Thyroid gland (tissue), 4 donors: ENCODE measurements around the gene TJP1. TPM values are rescaled to one million over a fixed set of nuclear protein-coding genes. Genes with fewer than 3 reads are reported as not detected.

ENCODE experiments used
- DNase-seq, 2 donors: peaks; one replicate each; pipeline ENCODE4 v3.0.0-alpha.2; 2019
- H3K27ac ChIP-seq, 3 donors: fragments of 200-600 bp; sonication (generic); 1 replicate in 2 of 3; 2 replicates in 1 of 3; pipeline ENCODE4 v1.5.1; 2016 to 2019; ENCODE audit warnings: mild to moderate bottlenecking in 1 of 3, moderate library complexity in 1 of 3
- H3K27me3 ChIP-seq: fragments of 200-600 bp; sonication (generic); one replicate; pipeline ENCODE4 v1.5.1; 2019
- H3K36me3 ChIP-seq, 2 donors: fragments of 200-600 bp; sonication (generic); one replicate each; pipeline ENCODE4 v1.5.1; 2016 to 2019
- H3K4me1 ChIP-seq, 2 donors: fragments of 200-600 bp; sonication (generic); one replicate each; pipeline ENCODE4 v1.5.1; 2017 to 2019
- H3K4me3 ChIP-seq, 3 donors: fragments of 200-600 bp; sonication (generic); replicated peaks in 1 of 3; 1 replicate in 2 of 3; 2 replicates in 1 of 3; pipeline ENCODE4 v1.5.1; 2016; ENCODE audit warnings: mild to moderate bottlenecking in 1 of 3
- H3K9me3 ChIP-seq: fragments of 200-600 bp; sonication (generic); one replicate; pipeline ENCODE4 v1.5.1; 2017
- POLR2A ChIP-seq, 2 donors: fragments of 450-650 bp; IDR thresholded peaks; one replicate each; pipeline ENCODE4 v1.6.1; 2017; ENCODE audit warnings: antibody characterized with exemption in 2 of 2, mild to moderate bottlenecking in 2 of 2, moderate library complexity in 1 of 2
- WGBS, 2 donors: methylation state at CpG; one replicate each; pipeline ENCODE4 v1.1.5; 2017; 5-methylcytosine and 5-hydroxymethylcytosine counted together
- intact Hi-C: fragments of 100-400 bp; cut with DNase I; formaldehyde crosslinking; loops from one replicate; pipeline ENCODE4 v1.15.1; 2023
- total RNA-seq, 4 donors: library from RNA; depleted of rRNA; stranded (reverse); fragments of >200 nt; gene quantifications; one replicate each; pipeline ENCODE4 v1.2.3, GENCODE V29; 2016
- TF ChIP-seq, protein P1 (sequence below), 6 experiments: fragments of 200-600 bp in 3 of 6; fragments of 450-650 bp in 3 of 6; sonication (generic) in 3 of 6; IDR thresholded peaks; one replicate each; pipeline ENCODE4 v1.5.1; 2016 to 2019; ENCODE audit warnings: antibody characterized with exemption in 6 of 6, mild to moderate bottlenecking in 2 of 6, inconsistent platforms in 1 of 6, moderate library complexity in 1 of 6

TJP1 gene
- total RNA-seq, 4 donors from 2014 or later, result 107 to 166 (median 126) TPM

DNA sequence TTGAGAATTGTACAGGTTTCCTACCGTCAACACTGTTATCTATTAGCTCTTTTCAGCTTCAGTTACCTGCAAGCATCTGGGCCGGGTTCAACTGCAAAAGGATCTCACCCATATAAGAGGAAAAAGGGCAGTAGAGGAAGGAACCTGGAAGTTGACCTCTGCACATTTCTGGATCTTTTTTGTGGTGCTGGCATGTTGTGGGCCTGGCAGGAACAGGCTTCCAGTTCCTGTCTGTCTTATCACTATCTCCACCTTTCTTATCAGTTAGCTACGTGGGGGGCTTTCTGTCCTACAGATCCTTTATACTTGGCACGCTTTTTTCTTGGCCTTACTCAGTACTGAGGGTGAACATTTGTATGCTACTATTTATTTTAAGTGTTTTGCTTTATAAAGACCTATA lies 42.2 kb upstream of the TJP1 start:
- WGBS, 2 donors, result 68 to 72% methylated on average over 4 of the region's 4 CpGs
- no peak for DNase-seq
- Histone ChIP-seq H3K27me3 (no peaks in the 10 kb centered on the region), H3K4me1 (no peaks in the 10 kb centered on the region), H3K4me3 (no peak overlapping the region), H3K9me3 (no peaks in the 10 kb centered on the region), H3K27ac (no peak overlapping the region), H3K36me3 (no peaks in the 10 kb centered on the region)
- no peak for TF ChIP-seq POLR2A (IDR thresholded peaks at IDR 0.05)
- TF ChIP-seq, protein P1, sequence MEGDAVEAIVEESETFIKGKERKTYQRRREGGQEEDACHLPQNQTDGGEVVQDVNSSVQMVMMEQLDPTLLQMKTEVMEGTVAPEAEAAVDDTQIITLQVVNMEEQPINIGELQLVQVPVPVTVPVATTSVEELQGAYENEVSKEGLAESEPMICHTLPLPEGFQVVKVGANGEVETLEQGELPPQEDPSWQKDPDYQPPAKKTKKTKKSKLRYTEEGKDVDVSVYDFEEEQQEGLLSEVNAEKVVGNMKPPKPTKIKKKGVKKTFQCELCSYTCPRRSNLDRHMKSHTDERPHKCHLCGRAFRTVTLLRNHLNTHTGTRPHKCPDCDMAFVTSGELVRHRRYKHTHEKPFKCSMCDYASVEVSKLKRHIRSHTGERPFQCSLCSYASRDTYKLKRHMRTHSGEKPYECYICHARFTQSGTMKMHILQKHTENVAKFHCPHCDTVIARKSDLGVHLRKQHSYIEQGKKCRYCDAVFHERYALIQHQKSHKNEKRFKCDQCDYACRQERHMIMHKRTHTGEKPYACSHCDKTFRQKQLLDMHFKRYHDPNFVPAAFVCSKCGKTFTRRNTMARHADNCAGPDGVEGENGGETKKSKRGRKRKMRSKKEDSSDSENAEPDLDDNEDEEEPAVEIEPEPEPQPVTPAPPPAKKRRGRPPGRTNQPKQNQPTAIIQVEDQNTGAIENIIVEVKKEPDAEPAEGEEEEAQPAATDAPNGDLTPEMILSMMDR (IDR thresholded peaks at IDR 0.05), result no peak
- intact Hi-C loops, result no loop called here

DNA sequence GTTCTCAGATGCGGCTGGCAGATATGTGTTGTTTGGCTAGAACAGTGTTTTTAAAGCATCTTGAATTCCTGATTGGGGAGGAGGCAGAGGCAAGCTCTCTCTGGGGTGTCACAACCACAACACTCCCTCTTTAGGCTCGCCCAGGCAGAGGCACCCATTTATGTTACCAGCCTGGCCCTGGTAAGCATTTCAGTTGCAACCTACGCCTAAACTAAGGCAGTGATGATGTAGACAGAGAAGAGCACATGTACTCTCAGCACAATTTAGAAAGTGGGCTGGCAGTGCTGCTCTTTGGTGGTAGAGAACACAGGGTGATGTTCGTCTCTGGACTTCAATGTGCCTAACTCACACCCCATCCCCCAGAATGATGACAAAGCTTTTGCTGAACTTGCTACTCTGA lies 41.2 kb upstream of the TJP1 start:
- no peak overlapping the region for H3K27ac ChIP-seq
- intact Hi-C loops, result no loop called here
- H3K27me3 ChIP-seq, result no peaks in the 10 kb centered on the region
- H3K4me1 ChIP-seq, result no peaks in the 10 kb centered on the region
- no peaks in the 10 kb centered on the region for H3K36me3 ChIP-seq
- H3K4me3 ChIP-seq, result no peak overlapping the region
- 78 to 85% methylated on average over 4 of the region's 4 CpGs for WGBS, 2 donors
- no peak for TF ChIP-seq POLR2A (IDR thresholded peaks at IDR 0.05)
- TF ChIP-seq, protein P1 (IDR thresholded peaks at IDR 0.05), result no peak
- no peak for DNase-seq
- H3K9me3 ChIP-seq, result no peaks in the 10 kb centered on the region

DNA sequence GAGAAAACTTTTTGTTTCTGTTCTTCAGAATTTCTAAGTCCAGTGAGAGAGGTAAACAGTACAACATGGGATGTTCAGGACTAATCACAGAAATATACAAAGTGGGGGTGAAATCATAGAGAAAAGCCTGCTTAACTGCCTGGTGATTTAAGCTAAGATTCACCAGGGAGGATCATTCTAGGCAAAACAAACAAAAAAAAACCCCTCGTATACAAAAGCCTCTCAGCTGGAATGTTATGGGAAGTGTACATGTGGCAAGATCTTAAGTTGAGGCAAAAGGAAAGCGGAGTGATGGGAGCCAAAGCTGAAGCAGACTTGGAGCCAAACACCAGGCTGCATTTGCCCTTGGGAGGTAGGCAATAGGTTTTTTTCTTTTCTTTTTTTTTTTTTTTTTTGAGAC lies 40.0 kb upstream of the TJP1 start:
- Histone ChIP-seq H3K4me3 (no peak overlapping the region), H3K36me3 (no peaks in the 10 kb centered on the region), H3K9me3 (no peaks in the 10 kb centered on the region), H3K4me1 (no peaks in the 10 kb centered on the region), H3K27ac (no peak overlapping the region), H3K27me3 (no peaks in the 10 kb centered on the region)
- intact Hi-C loops, result no loop called here
- TF ChIP-seq POLR2A (IDR thresholded peaks at IDR 0.05), result no peak
- TF ChIP-seq, protein P1 (IDR thresholded peaks at IDR 0.05), result no peak
- no peak for DNase-seq
- 72 to 79% methylated on average over 2 of the region's 2 CpGs for WGBS, 2 donors

DNA sequence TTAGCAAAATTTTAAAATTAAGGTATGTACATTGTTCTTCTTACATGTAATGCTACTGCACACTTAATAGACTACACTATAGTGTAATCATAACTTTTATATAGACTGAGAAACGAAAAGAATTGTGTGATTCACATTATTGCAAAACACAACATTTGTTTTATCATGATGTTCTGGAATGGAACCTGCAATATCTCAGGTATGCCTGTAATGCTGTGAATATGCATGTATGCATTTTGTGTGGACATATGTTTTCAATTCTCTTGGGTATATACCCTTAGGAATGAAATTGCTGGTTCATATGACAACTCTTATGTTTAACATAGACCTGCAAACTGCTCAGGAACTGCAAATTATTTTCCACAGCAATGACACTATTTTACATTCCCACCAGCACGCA lies 38.6 kb upstream of the TJP1 start:
- WGBS, 2 donors, result 94% methylated on average over 2 of the region's 2 CpGs
- intact Hi-C loops, result no loop called here
- TF ChIP-seq, protein P1 (IDR thresholded peaks at IDR 0.05), result no peak
- TF ChIP-seq POLR2A (IDR thresholded peaks at IDR 0.05), result no peak

DNA sequence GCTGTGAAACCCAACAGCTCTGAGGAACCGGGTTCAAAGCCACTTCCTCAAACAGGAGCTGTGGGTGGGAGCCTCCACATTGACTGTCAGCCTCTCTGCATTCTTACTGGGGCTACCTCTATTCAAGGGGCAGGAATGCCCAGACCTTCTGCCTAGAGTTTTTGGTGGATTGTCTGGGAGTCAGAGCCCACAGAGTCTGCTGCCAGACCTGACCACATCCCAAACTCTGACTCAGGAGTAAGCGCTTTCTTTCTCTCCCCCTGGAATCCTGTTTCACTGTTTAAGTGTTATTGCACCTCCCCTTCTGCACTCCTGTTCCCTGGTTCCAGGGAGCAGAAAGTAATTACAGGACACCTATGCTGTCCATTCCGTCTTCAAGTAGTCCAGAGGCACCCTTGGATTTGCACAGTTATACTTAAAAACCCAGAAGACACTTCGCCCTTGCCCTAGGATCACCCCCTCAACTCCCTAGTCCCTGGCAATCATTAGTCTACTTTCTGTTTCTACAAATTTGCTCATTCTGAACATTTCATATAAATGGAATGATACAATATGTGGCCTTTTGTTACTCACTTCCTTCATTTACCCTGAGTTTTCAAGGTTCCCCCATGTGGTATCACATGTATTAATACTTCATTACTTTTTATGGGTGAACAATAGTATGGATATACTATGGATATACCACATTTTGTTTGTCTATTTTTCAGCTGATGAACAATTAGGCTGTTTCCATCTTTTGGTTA lies 37.9 kb upstream of the TJP1 start:
- no peak for DNase-seq
- intact Hi-C loops, result no loop called here
- no peaks in the 10 kb centered on the region for H3K27me3 ChIP-seq
- no peak overlapping the region for H3K4me3 ChIP-seq
- H3K4me1 ChIP-seq, result no peaks in the 10 kb centered on the region
- no peaks in the 10 kb centered on the region for H3K36me3 ChIP-seq
- WGBS, 2 donors, result 87 to 95% methylated on average over 4 of the region's 4 CpGs
- TF ChIP-seq POLR2A (IDR thresholded peaks at IDR 0.05), result no peak
- TF ChIP-seq, protein P1 (IDR thresholded peaks at IDR 0.05), result no peak
- no peaks in the 10 kb centered on the region for H3K9me3 ChIP-seq
- no peak overlapping the region for H3K27ac ChIP-seq

More for the DNA sequence above, 38.6 kb upstream of the TJP1 start:
- Histone ChIP-seq H3K9me3 (no peaks in the 10 kb centered on the region), H3K27me3 (no peaks in the 10 kb centered on the region), H3K36me3 (no peaks in the 10 kb centered on the region), H3K27ac (no peak overlapping the region), H3K4me1 (no peaks in the 10 kb centered on the region), H3K4me3 (no peak overlapping the region)
- no peak for DNase-seq
